ENCODE results near the gene SLC22A7.
"Not testable (repeated sequence)": the region's sequence is repeated elsewhere in the genome, so short reads cannot be mapped to it uniquely, and the experiment has no call there.

SLC22A7 gene

GRCh38 chr6:43299338-43300293 lies 1.6 kb downstream of the SLC22A7 start:
- no peak overlapping the region for H3K4me3 Mint-ChIP-seq
- DNase-seq (ENCODE audit: low spot score in 2 of 2) (no peak), ATAC-seq (no peak)
- no peaks in the 10 kb centered on the region for H3K36me3 Mint-ChIP-seq
- H3K9me3 Mint-ChIP-seq: no peaks in the 10 kb centered on the region
- no peak overlapping the region for H3K27ac Mint-ChIP-seq
- no peaks in the 10 kb centered on the region for H3K4me1 Mint-ChIP-seq

GRCh38 chr6:43301081-43301870 lies 3.2 kb downstream of the SLC22A7 start:
- no peak for DNase-seq (ENCODE audit: low spot score in 2 of 2)
- Mint-ChIP-seq H3K4me1 (no peaks in the 10 kb centered on the region), H3K4me3 (no peak overlapping the region), H3K36me3 (no peaks in the 10 kb centered on the region), H3K9me3 (no peaks in the 10 kb centered on the region), H3K27ac (no peak overlapping the region)
- ATAC-seq: no peak

- Mint-ChIP-seq H3K4me1 (no peaks in the 10 kb centered on the region), H3K36me3 (no peaks in the 10 kb centered on the region), H3K27ac (no peak overlapping the region), H3K9me3 (no peaks in the 10 kb centered on the region), H3K4me3 (no peak overlapping the region)
- ATAC-seq: no peak
- no peak for DNase-seq (ENCODE audit: low spot score in 2 of 2)
Measured at GRCh38 chr6:43302126-43302525, 4.1 kb downstream of the SLC22A7 start.

DNA sequence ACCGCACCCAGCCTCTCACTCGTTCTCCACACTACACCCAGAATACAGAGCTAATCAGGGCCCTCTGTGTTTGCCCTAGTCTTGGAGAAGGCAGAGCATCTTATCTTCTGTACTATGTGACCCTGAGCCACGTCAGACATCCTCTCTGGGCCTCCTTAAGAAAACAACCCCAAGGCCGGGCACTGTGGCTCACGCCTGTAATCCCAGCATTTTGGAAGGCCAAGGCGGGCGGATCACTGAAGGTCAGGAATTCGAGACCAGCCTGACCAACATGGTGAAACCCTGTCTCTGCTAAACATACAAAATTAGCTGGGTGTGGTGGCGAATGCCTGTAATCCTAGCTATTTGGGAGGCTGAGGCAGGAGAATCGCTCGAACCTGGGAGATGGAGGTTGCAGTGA lies 4.9 kb downstream of the SLC22A7 start:
- not testable (repeated sequence) for DNase-seq (ENCODE audit: low spot score in 2 of 2); ATAC-seq; H3K9me3 Mint-ChIP-seq; H3K36me3 Mint-ChIP-seq; H3K4me3 Mint-ChIP-seq; H3K4me1 Mint-ChIP-seq
- peak overlapping the region; percentile 17 for H3K27ac Mint-ChIP-seq

GRCh38 chr6:43303751-43304331 lies 5.8 kb downstream of the SLC22A7 start:
- no peak overlapping the region for H3K4me3 Mint-ChIP-seq
- DNase-seq (ENCODE audit: low spot score in 2 of 2) (no peak), ATAC-seq (no peak)
- H3K36me3 Mint-ChIP-seq: no peaks in the 10 kb centered on the region
- no peaks in the 10 kb centered on the region for H3K4me1 Mint-ChIP-seq
- H3K27ac Mint-ChIP-seq: no peak overlapping the region
- no peaks in the 10 kb centered on the region for H3K9me3 Mint-ChIP-seq

DNA sequence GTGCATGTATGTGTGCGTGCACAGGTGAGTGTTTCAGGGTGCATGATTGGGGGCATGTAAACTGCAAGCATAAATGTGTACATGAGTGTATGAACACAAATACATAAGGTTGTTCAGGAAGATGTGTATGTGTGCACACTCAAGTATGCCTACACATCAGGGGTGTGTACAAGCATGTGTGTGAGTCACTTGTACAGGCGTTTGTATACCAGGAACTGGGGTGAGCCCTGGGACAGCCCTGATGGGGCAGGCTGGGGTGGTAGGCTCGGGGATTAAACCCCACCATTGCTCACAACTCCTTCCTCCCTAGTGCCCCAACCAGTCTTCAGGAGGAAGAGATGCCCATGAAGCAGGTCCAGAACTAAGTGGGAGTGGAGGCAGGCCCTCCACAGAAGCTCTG lies 6.3 kb downstream of the SLC22A7 start:
- Mint-ChIP-seq H3K27ac (no peak overlapping the region), H3K9me3 (no peaks in the 10 kb centered on the region), H3K4me3 (no peak overlapping the region), H3K36me3 (no peaks in the 10 kb centered on the region), H3K4me1 (no peaks in the 10 kb centered on the region)
- ATAC-seq (no peak), DNase-seq (ENCODE audit: low spot score in 2 of 2) (no peak)

- Mint-ChIP-seq H3K9me3 (no peaks in the 10 kb centered on the region), H3K4me3 (no peak overlapping the region), H3K27ac (no peak overlapping the region), H3K4me1 (no peaks in the 10 kb centered on the region), H3K36me3 (no peaks in the 10 kb centered on the region)
- ATAC-seq (no peak), DNase-seq (ENCODE audit: low spot score in 2 of 2) (no peak)
Measured at GRCh38 chr6:43304882-43305281, 6.8 kb downstream of the SLC22A7 start.

DNA sequence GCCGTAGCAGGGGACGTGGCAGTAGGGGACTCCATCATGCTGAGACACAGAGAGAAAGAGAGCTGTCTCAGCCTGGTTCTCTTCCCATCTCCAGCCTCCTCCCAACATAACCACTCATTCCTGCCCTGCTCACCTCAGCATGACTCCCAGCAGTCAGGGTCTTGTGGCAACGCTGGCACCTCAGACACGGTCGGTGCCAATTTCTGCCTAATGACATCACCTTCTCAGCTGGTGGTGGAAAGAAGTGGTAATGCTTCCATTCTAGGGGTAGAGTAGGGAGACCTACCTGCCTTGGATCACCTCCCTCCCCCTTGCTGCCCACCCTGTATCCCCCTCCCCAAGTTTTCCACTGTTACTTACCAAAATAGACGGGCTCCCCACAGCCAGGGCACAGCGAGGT lies 8.0 kb downstream of the SLC22A7 start:
- Mint-ChIP-seq H3K36me3 (no peaks in the 10 kb centered on the region), H3K27ac (no peak overlapping the region), H3K9me3 (no peaks in the 10 kb centered on the region), H3K4me3 (no peak overlapping the region), H3K4me1 (no peaks in the 10 kb centered on the region)
- DNase-seq (ENCODE audit: low spot score in 2 of 2): no peak
- ATAC-seq: no peak

- H3K9me3 Mint-ChIP-seq: no peaks in the 10 kb centered on the region
- DNase-seq (ENCODE audit: low spot score in 2 of 2) (no peak), ATAC-seq (no peak)
- H3K36me3 Mint-ChIP-seq: no peaks in the 10 kb centered on the region
- peak overlapping the region; percentile 73 for H3K4me3 Mint-ChIP-seq
- no peak overlapping the region for H3K27ac Mint-ChIP-seq
- no peaks in the 10 kb centered on the region for H3K4me1 Mint-ChIP-seq
Measured at GRCh38 chr6:43307451-43308100, 9.5 kb downstream of the SLC22A7 start.

GRCh38 chr6:43308101-43308989 lies 10.3 kb downstream of the SLC22A7 start, which contains the start of gene CRIP3:
Gene CRIP3 (minus strand): TSS chr6:43308826. CDS start chr6:43308792, 34 bp downstream.
- Mint-ChIP-seq H3K36me3 (no peaks in the 10 kb centered on the region), H3K9me3 (no peaks in the 10 kb centered on the region), H3K4me3 (peak within 1 kb of the TSS; percentile 73), H3K4me1 (no peaks in the 10 kb centered on the region), H3K27ac (peak within 1 kb of the TSS; percentile 45)
- ATAC-seq (peak; percentile 84), DNase-seq (ENCODE audit: low spot score in 2 of 2) (peak in 1 of 2 donors; percentile 22)

- Mint-ChIP-seq H3K4me3 (peak overlapping the region; percentile 73), H3K27ac (peak overlapping the region; percentile 45), H3K4me1 (no peaks in the 10 kb centered on the region), H3K9me3 (no peaks in the 10 kb centered on the region), H3K36me3 (no peaks in the 10 kb centered on the region)
- no peak for DNase-seq (ENCODE audit: low spot score in 2 of 2)
- ATAC-seq: no peak
Measured at GRCh38 chr6:43308990-43309477, 11.0 kb downstream of the SLC22A7 start.

GRCh38 chr6:43310134-43310533 lies 12.1 kb downstream of the SLC22A7 start:
- Mint-ChIP-seq H3K36me3 (no peaks in the 10 kb centered on the region), H3K4me1 (no peaks in the 10 kb centered on the region), H3K4me3 (no peak overlapping the region), H3K27ac (no peak overlapping the region), H3K9me3 (no peaks in the 10 kb centered on the region)
- no peak for DNase-seq (ENCODE audit: low spot score in 2 of 2)
- ATAC-seq: no peak

- H3K27ac Mint-ChIP-seq: no peak overlapping the region
- H3K4me3 Mint-ChIP-seq: no peak overlapping the region
- no peaks in the 10 kb centered on the region for H3K4me1 Mint-ChIP-seq
- DNase-seq (ENCODE audit: low spot score in 2 of 2) (no peak), ATAC-seq (no peak)
- no peaks in the 10 kb centered on the region for H3K36me3 Mint-ChIP-seq
- no peaks in the 10 kb centered on the region for H3K9me3 Mint-ChIP-seq
Measured at GRCh38 chr6:43310624-43311023, 12.6 kb downstream of the SLC22A7 start.

DNA sequence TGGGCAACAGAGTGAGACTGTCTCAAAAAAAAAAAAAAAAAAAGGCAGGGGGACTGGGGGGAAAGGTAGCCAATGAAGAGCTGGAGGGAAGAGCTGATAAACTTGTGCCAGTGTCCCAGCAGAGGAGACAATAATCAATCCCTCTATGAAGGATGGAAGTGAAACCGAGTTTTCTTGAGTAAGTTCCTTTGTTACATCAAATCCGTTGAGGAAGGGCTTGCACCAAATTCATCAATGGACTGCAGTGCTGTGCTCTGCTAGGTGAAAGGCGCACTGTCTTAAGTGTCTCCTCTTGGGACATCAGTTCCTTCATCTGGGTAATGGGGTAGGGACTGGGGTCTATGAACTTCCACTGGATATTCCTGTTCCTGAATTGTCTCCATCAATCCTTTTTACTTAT lies 13.6 kb downstream of the SLC22A7 start:
- Mint-ChIP-seq H3K36me3 (no peaks in the 10 kb centered on the region), H3K4me3 (no peak overlapping the region), H3K4me1 (no peaks in the 10 kb centered on the region), H3K9me3 (no peaks in the 10 kb centered on the region), H3K27ac (peak overlapping the region; percentile 10)
- no peak for DNase-seq (ENCODE audit: low spot score in 2 of 2)
- no peak for ATAC-seq
